AG04449 (cell line): ENCODE data around the gene TYMP.

Experiments used
- CTCF ChIA-PET: fragments of 350-600 bp; formaldehyde crosslinking; extraction: SDS; loops from one replicate; lab custom pipeline; 2021; ENCODE audit warnings: antibody characterized with exemption; lab: Yijun Ruan, JAX
- POLR2A ChIA-PET: fragments of 400-600, 350-600 bp; formaldehyde crosslinking; extraction: SDS; loops from one replicate; lab custom pipeline; 2020; ENCODE audit warnings: antibody characterized with exemption, inconsistent platforms; lab: Yijun Ruan, JAX
- DNase-seq: peaks from one replicate; pipeline ENCODE4 v3.0.0-alpha.2; 2010; ENCODE audit warnings: low read depth, low spot score
- H3K4me3 ChIP-seq: 2 replicates; pipeline ENCODE4 v1.5.1; 2011; ENCODE audit warnings: low read depth, mild to moderate bottlenecking, control low read depth, low read length
- CTCF ChIP-seq: IDR thresholded peaks from one replicate; pipeline ENCODE4 v1.5.1; 2011; ENCODE audit warnings: mild to moderate bottlenecking, moderate library complexity, low read length, control low read depth, inconsistent platforms; ENCODE audit not compliant: insufficient read depth; ENCODE audit errors: missing control alignments

Gene TYMP

DNA sequence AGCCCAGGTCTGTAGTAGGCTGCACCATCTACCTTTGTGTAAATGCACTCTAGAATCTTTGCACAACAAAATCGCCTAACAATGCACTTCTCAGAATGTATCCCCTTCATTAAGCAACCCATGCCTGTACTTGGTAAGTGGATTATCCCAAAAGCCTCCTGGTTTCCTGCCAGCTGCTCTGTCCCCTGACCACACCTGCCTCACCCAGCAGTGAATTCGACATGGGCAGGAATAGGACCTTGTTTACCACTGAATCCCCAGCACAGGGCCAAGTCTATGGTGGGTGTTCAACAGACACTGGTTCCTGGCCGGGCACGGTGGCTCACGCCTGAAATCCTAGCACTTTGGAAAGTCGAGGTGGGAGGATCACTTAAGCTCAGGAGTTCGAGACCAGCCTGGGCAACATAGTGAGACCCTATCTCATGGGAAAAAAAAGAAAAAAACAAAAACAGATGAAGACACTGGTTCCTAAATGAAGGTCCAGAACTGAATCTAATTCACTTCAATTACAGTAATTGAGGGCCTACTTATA is 38.0 kb upstream of the TYMP start:
- ChIA-PET CTCF (interaction anchor here (1.2 kb wide), 1 partner anchor 12 kb away, joined by 5 read pairs; no protein-coding TSS in a partner anchor), POLR2A (no interaction called here)
- no peak for DNase-seq
- H3K4me3 ChIP-seq = no peak overlapping the region
- no peak for TF ChIP-seq CTCF

GRCh38 chr22:50564289-50564688 is 34.5 kb upstream of the TYMP start:
- ChIA-PET CTCF (interaction anchor here (2.2 to 5.1 kb wide), 4 partner anchors 9 to 39 kb away, joined by 15 to 124 read pairs (median 17); partner anchors contain the start of genes CPT1B, KLHDC7B and SCO2), POLR2A (interaction anchor here (0.7 kb wide), 1 partner anchor 34 kb away, joined by 3 read pairs; the partner anchor contains the start of gene TYMP)
- no peak for TF ChIP-seq CTCF
- no peak for DNase-seq
- H3K4me3 ChIP-seq = no peak overlapping the region

DNA sequence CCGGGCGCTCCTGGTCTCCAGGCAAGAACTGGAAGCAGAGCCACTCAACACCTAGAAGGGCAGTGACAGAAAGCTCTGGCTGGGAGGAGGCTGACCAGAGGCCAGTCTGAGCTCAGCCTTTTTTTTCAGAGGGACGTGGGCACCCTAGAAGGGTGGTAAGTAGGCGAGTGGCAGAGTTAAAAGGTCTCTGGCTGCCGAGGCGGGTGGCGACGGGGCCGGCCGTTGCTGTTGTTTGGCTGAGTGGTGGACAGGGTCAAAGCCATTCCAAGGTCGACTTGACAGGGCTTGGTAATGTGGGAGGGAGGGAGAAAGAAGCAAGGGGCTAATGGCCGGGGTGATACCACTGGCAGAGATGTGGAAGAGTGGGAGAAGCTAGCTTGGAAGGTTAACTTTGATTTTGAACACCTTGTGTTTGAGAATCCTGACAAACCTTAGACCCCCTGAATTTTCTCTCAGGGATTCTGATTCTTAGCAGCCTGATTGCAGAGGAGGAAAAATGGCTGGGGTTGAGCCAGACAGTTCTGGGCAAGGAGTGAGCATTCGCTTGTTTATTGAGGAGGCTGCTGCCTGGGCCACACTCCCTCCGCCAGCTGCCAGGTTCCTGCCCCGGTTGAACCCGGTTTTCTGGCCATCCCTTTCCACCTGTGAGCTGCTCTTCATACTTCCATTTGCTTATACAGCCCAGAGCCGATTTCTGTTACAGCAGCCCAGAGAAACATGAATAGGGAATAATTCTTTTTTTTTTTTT is 33.8 kb upstream of the TYMP start:
- no peak for DNase-seq
- TF ChIP-seq CTCF = no peak
- POLR2A ChIA-PET = interaction anchor here (1.3 kb wide), 1 partner anchor 16 kb away, joined by 3 read pairs; no protein-coding TSS in a partner anchor

DNA sequence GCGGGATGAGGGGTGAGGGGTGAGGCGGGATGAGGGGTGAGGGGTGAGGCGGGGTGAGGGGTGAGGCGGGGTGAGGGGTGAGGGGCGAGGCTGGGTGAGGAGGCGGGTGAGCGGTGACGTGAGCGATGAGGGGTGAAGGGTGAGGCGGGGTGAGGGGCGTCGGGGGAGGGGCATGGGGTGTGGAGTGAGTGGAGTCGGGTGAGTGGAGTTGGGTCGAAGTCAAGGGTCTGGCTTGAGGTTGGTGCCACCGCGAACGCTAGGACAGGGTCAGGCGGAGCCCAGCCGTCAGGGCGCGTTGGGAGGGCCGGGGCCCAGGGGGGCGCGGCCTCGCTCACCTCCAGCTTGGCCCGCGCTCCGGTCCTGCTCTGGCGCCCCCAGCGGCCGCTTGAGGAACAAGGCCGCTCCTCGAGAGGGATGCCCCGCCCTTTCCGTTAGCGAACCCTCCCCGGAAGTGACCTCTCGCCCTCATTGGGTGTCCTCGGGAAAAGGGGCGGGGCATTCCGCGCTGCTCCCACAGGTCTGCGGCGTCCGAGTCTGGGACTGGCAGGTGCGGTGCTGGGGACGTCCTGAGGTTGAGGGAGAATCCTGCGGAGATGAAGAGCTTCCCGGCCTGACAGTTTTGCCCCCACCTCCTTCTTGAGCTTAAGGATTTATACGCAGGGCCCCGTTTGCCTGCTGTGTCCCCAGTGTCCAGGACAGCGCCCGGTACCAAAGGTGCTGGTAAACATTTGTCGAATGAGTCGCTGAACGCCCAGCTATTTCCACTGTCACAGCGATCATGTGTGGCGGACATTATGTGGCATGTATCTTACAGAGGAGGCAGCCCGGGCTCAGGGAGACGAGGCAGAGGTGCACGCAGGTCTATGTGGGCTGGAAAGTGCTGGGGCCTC is 33.0 kb upstream of the TYMP start, which contains the start of gene SYCE3:
TSS of gene SYCE3 (minus strand) at position 397 of the 890 bp plus-strand sequence. CDS start 6,514 bp downstream, outside the sequence.
- peak; percentile 91 for TF ChIP-seq CTCF
- ChIA-PET CTCF (interaction anchor here (0.6 to 5.1 kb wide), 27 partner anchors 7 to 93 kb away, joined by 3 to 124 read pairs (median 5); partner anchors contain the start of genes ARSA, CHKB, CPT1B and KLHDC7B), POLR2A (interaction anchor here (1.3 kb wide), 1 partner anchor 15 kb away, joined by 3 read pairs; no protein-coding TSS in a partner anchor)
- peak within 1 kb of the TSS; percentile 67 for H3K4me3 ChIP-seq
- DNase-seq = peak; percentile 28

More for the DNA sequence above, 33.8 kb upstream of the TYMP start:
- peak overlapping the region; percentile 67 for H3K4me3 ChIP-seq
- CTCF ChIA-PET = interaction anchor here (0.6 to 5.1 kb wide), 27 partner anchors 8 to 92 kb away, joined by 3 to 124 read pairs (median 5); partner anchors contain the start of genes ARSA, CHKB, CPT1B and KLHDC7B

GRCh38 chr22:50561401-50562358 is 31.9 kb upstream of the TYMP start:
- POLR2A ChIA-PET = no interaction called here
- no peak for DNase-seq
- CTCF ChIA-PET = interaction anchor here (1.3 to 2.5 kb wide), 3 partner anchors 11 to 59 kb away, joined by 3 to 10 read pairs (median 10); partner anchors contain the start of gene SCO2
- no peak overlapping the region for H3K4me3 ChIP-seq
- no peak for TF ChIP-seq CTCF
